IPS-18c (cell line): Measurements from ENCODE around the gene DDX19B.
"Not testable (repeated sequence)": the region's sequence is repeated elsewhere in the genome, so short reads cannot be mapped to it uniquely, and the experiment has no call there.

Source experiments
- H3K4me3 ChIP-seq: 2 replicates; pipeline ENCODE4 v1.7.0; 2013; ENCODE audit warnings: low read depth, mild to moderate bottlenecking, low read length, moderate library complexity; ENCODE audit not compliant: insufficient read depth
- H3K9me3 ChIP-seq: one replicate; pipeline ENCODE4 v1.6.1; 2013; ENCODE audit warnings: mild to moderate bottlenecking, low read length, moderate library complexity; ENCODE audit not compliant: control insufficient read depth, insufficient read depth

DDX19B gene

GRCh38 chr16:70324998-70325747, 26.2 kb downstream of the DDX19B start:
- H3K4me3 ChIP-seq: no peak overlapping the region
- H3K9me3 ChIP-seq: peaks cover 2% of the 10 kb centered on the region

- Histone ChIP-seq H3K9me3 (peaks cover 2% of the 10 kb centered on the region), H3K4me3 (no peak overlapping the region)
These were observed 32.1 kb downstream of the DDX19B start for GRCh38 chr16:70331091-70331490.

GRCh38 chr16:70331588-70332358, 32.8 kb downstream of the DDX19B start:
- no peak overlapping the region for H3K4me3 ChIP-seq
- H3K9me3 ChIP-seq: peaks cover 2% of the 10 kb centered on the region

- H3K9me3 ChIP-seq, H3K4me3 ChIP-seq: not testable (repeated sequence)
These were observed 33.7 kb downstream of the DDX19B start for GRCh38 chr16:70332728-70333127.

GRCh38 chr16:70337814-70338213, 38.8 kb downstream of the DDX19B start:
- no peaks in the 10 kb centered on the region for H3K9me3 ChIP-seq
- no peak overlapping the region for H3K4me3 ChIP-seq

GRCh38 chr16:70341600-70341999, 42.6 kb downstream of the DDX19B start:
- H3K4me3 ChIP-seq: no peak overlapping the region
- no peaks in the 10 kb centered on the region for H3K9me3 ChIP-seq

- no peaks in the 10 kb centered on the region for H3K9me3 ChIP-seq
- no peak overlapping the region for H3K4me3 ChIP-seq
These were observed 43.0 kb downstream of the DDX19B start for GRCh38 chr16:70342016-70342415.

GRCh38 chr16:70345840-70346239, 46.9 kb downstream of the DDX19B start:
- Histone ChIP-seq H3K9me3 (no peaks in the 10 kb centered on the region), H3K4me3 (peak overlapping the region; percentile 95)

GRCh38 chr16:70348991-70349390, 50.0 kb downstream of the DDX19B start:
- H3K4me3 ChIP-seq: no peak overlapping the region
- no peaks in the 10 kb centered on the region for H3K9me3 ChIP-seq

- no peaks in the 10 kb centered on the region for H3K9me3 ChIP-seq
- H3K4me3 ChIP-seq: no peak overlapping the region
These were observed 50.8 kb downstream of the DDX19B start for GRCh38 chr16:70349783-70350182.

GRCh38 chr16:70359552-70359951, 60.6 kb downstream of the DDX19B start:
- H3K9me3 ChIP-seq: no peaks in the 10 kb centered on the region
- no peak overlapping the region for H3K4me3 ChIP-seq

- no peak overlapping the region for H3K4me3 ChIP-seq
These were observed 65.4 kb downstream of the DDX19B start for GRCh38 chr16:70364399-70364798.

GRCh38 chr16:70370145-70370544, 71.2 kb downstream of the DDX19B start:
- H3K9me3 ChIP-seq, H3K4me3 ChIP-seq: not testable (repeated sequence)

More at GRCh38 chr16:70364399-70364798, 65.4 kb downstream of the DDX19B start:
- no peaks in the 10 kb centered on the region for H3K9me3 ChIP-seq

- Histone ChIP-seq H3K9me3 (no peaks in the 10 kb centered on the region), H3K4me3 (no peak overlapping the region)
These were observed 71.9 kb downstream of the DDX19B start for GRCh38 chr16:70370924-70371323.

GRCh38 chr16:70372921-70373728, 74.1 kb downstream of the DDX19B start:
- H3K4me3 ChIP-seq: no peak overlapping the region
- no peaks in the 10 kb centered on the region for H3K9me3 ChIP-seq

- Histone ChIP-seq H3K4me3 (no peak overlapping the region), H3K9me3 (no peaks in the 10 kb centered on the region)
These were observed 75.2 kb downstream of the DDX19B start for GRCh38 chr16:70374213-70374612.

GRCh38 chr16:70375636-70376611, 76.9 kb downstream of the DDX19B start:
- H3K4me3 ChIP-seq: no peak overlapping the region

More at GRCh38 chr16:70375636-70376611, 76.9 kb downstream of the DDX19B start:
- H3K9me3 ChIP-seq: no peaks in the 10 kb centered on the region
